HepG2 (cell line): ENCODE results near the gene RPS14. TPM values are rescaled to one million over a fixed set of nuclear protein-coding genes. Genes with fewer than 3 reads are reported as not detected.

ENCODE experiments used
- ATAC-seq: fragments of 200-7000 bp; cut with Tn5 transposase; 3 replicates; pipeline ENCODE4 v1.9.1; 2020; ENCODE audit warnings: mild to moderate bottlenecking, moderate library complexity
- BruUV-seq: library from RNA; stranded (reverse); fragments of 400-500 nt; replicated peaks from 2 replicates; lab custom pipeline; 2021; lab: Mats Ljungman, UMichigan
- CTCF ChIA-PET: fragments of 300-600 bp; formaldehyde crosslinking; extraction: SDS; loops from one replicate; lab custom pipeline; 2021; ENCODE audit warnings: low total read pairs, inconsistent platforms, low intra/inter-chr PET ratio; lab: Yijun Ruan, JAX
- POLR2A ChIA-PET: fragments of 350-600 bp; sonication (Branson Sonifier 250); formaldehyde crosslinking; loops from one replicate; lab custom pipeline; 2020; ENCODE audit warnings: antibody characterized with exemption, inconsistent platforms; lab: Yijun Ruan, JAX
- DNase-seq: peaks from one replicate; pipeline ENCODE4 v3.0.0-alpha.2; 2015; ENCODE audit warnings: low spot score
- FAIRE-seq: peaks from 3 replicates; lab custom pipeline; 2011; peaks lifted over from hg19 to GRCh38; lab: Jason Lieb, UNC
- H2AFZ ChIP-seq: one replicate; pipeline ENCODE4 v1.6.1; 2011; ENCODE audit warnings: low read length, inconsistent platforms
- H3K27ac ChIP-seq: fragments of 300-600 bp; 3 replicates; pipeline ENCODE4 v1.8.0; 2011; ENCODE audit warnings: mixed run types, mild to moderate bottlenecking, mixed read lengths, low read length, inconsistent platforms; ENCODE audit not compliant: insufficient read depth; ENCODE audit errors: extremely low read length
- H3K27me3 ChIP-seq, 2 experiments: fragments of 200-600 bp in 1 of 2; 2 replicates in 1 of 2; 3 replicates in 1 of 2; pipeline versions ENCODE4 v1.6.0 to v1.8.0; 2011; ENCODE audit warnings: low read length in 2 of 2, mild to moderate bottlenecking in 2 of 2, moderate library complexity in 2 of 2, inconsistent platforms in 1 of 2; ENCODE audit not compliant: insufficient read depth in 2 of 2, control insufficient read depth in 1 of 2
- H3K36me3 ChIP-seq, 2 experiments: fragments of 200-600 bp in 1 of 2; replicated peaks in 1 of 2; 2 replicates in 1 of 2; 3 replicates in 1 of 2; pipeline versions ENCODE4 v1.5.1 to v1.8.0; 2011; ENCODE audit warnings: low read length in 2 of 2, inconsistent platforms in 1 of 2; ENCODE audit not compliant: insufficient read depth in 2 of 2, control insufficient read depth in 1 of 2
- H3K4me1 ChIP-seq: 2 replicates; pipeline ENCODE4 v1.5.1; 2012; ENCODE audit warnings: low read length, inconsistent platforms; ENCODE audit not compliant: insufficient read depth
- H3K4me2 ChIP-seq: 2 replicates; pipeline ENCODE4 v1.6.0; 2011; ENCODE audit warnings: low read depth, low read length, inconsistent platforms
- H3K4me3 ChIP-seq, 3 experiments: fragments of 200-600 bp in 1 of 3; sonication (generic), shearing (Covaris generic) in 1 of 3; replicated peaks in 1 of 3; 2 replicates each; pipeline ENCODE4 v1.5.1; 2011 to 2016; ENCODE audit warnings: low read length in 3 of 3, inconsistent platforms in 2 of 3, low read depth in 2 of 3, mild to moderate bottlenecking in 2 of 3, control low read depth in 1 of 3, mixed read lengths in 1 of 3; ENCODE audit not compliant: insufficient read depth in 1 of 3
- H3K79me2 ChIP-seq: one replicate; pipeline ENCODE4 v1.6.1; 2011; ENCODE audit warnings: low read length, inconsistent platforms; ENCODE audit not compliant: insufficient read depth
- H3K9ac ChIP-seq: 2 replicates; pipeline ENCODE4 v1.6.0; 2011; ENCODE audit warnings: mild to moderate bottlenecking, low read depth, low read length, inconsistent platforms; ENCODE audit not compliant: insufficient read depth
- H3K9me3 ChIP-seq: 2 replicates; pipeline ENCODE4 v1.5.1; 2012; ENCODE audit warnings: mild to moderate bottlenecking, low read length
- H4K20me1 ChIP-seq: 2 replicates; pipeline ENCODE4 v1.6.0; 2011; ENCODE audit warnings: inconsistent platforms, mild to moderate bottlenecking, low read length, moderate library complexity; ENCODE audit not compliant: insufficient read depth
- CREB1 ChIP-seq, 2 experiments: fragments of 450-650 bp in 1 of 2; IDR thresholded peaks; 2 replicates each; pipeline ENCODE4 v1.6.1; 2016 to 2017; ENCODE audit warnings: control low read depth in 1 of 2, mild to moderate bottlenecking in 1 of 2, missing compliant biosample characterization in 1 of 2, missing genetic modification characterization in 1 of 2
- CREM ChIP-seq, 2 experiments: sonication (generic) in 1 of 2; formaldehyde crosslinking in 1 of 2; IDR thresholded peaks; 2 replicates each; pipeline versions ENCODE4 v1.4.0 to v1.6.1; 2016 to 2020; ENCODE audit warnings: antibody characterized with exemption in 1 of 2, mild to moderate bottlenecking in 1 of 2, missing genetic modification reagents in 1 of 2
- HIVEP1 ChIP-seq: sonication (generic); formaldehyde crosslinking; IDR thresholded peaks from 2 replicates; pipeline ENCODE4 v1.4.0; 2020; ENCODE audit warnings: mild to moderate bottlenecking, missing genetic modification reagents
- KAT7 ChIP-seq: IDR thresholded peaks from 2 replicates; pipeline ENCODE4 v1.6.1; 2018; ENCODE audit warnings: borderline replicate concordance, missing compliant biosample characterization
- MYNN ChIP-seq: sonication (generic); formaldehyde crosslinking; IDR thresholded peaks from 2 replicates; pipeline ENCODE4 v1.4.0; 2020; ENCODE audit warnings: mild to moderate bottlenecking, low read depth, missing genetic modification reagents
- RFX5 ChIP-seq: IDR thresholded peaks from 2 replicates; pipeline ENCODE4 v1.6.1; 2011; ENCODE audit warnings: low read depth, low read length, improper control_type of control experiment
- RFXANK ChIP-seq: IDR thresholded peaks from 2 replicates; pipeline ENCODE4 v1.6.1; 2016
- RFXAP ChIP-seq: sonication (generic); formaldehyde crosslinking; IDR thresholded peaks from 2 replicates; pipeline ENCODE4 v1.4.0; 2020; ENCODE audit warnings: missing genetic modification reagents, borderline replicate concordance
- ZNF605 ChIP-seq: sonication (generic); formaldehyde crosslinking; IDR thresholded peaks from 2 replicates; pipeline ENCODE4 v1.8.0; 2022; ENCODE audit warnings: mild to moderate bottlenecking, missing genetic modification reagents
- ZSCAN29 ChIP-seq: sonication (generic); formaldehyde crosslinking; conservative IDR thresholded peaks from 2 replicates; pipeline ENCODE4 v1.4.0; 2020; ENCODE audit warnings: mild to moderate bottlenecking, missing genetic modification reagents
- WGBS: methylation state at CpG from one replicate; pipeline ENCODE4 v1.1.6; 2017; ENCODE audit warnings: low lambda C conversion rate; 5-methylcytosine and 5-hydroxymethylcytosine counted together
- in situ Hi-C: cut with HindIII; loops from 2 replicates; pipeline ENCODE4 v1.10.0; 2017; ENCODE audit warnings: low pct_unique_long_range_greater_than_20kb; ENCODE audit not compliant: extremely low pct_ligation_motif_present
- intact Hi-C: fragments of 100-400 bp; cut with micrococcal nuclease; formaldehyde crosslinking; loops from one replicate; pipeline ENCODE4 v1.10.0; 2022; ENCODE audit not compliant: unreplicated experiment
- polyA plus RNA-seq, 8 experiments: library from polyadenylated mRNA; depleted of rRNA in 3 of 8; stranded (reverse) in 7 of 8; unstranded in 1 of 8; fragments of >200 nt; fragmentation: Illumina TruSeq in 4 of 8; extraction: Trizol in 4 of 8; gene quantifications; 2 replicates each; pipeline versions ENCODE4 v1.2.1 to v1.2.3, GENCODE V29; 2011 to 2016; ENCODE audit warnings: low read depth in 4 of 8, missing spikeins in 1 of 8, mixed read lengths in 1 of 8; ENCODE audit not compliant: insufficient read depth in 1 of 8
- total RNA-seq, 5 experiments: library from RNA; depleted of rRNA; stranded (reverse); fragments of >200 nt; fragmentation: Illumina TruSeq; extraction: Trizol; gene quantifications; 2 replicates each; pipeline ENCODE4 v1.2.3, GENCODE V29; 2016; ENCODE audit warnings: low read depth in 1 of 5

Gene RPS14
- total and polyA plus RNA-seq, 2 of the 13 experiments (the other 11 are each of a cell fraction or from before 2014, with no cell fraction given) = 2,116 to 3,295 TPM

DNA sequence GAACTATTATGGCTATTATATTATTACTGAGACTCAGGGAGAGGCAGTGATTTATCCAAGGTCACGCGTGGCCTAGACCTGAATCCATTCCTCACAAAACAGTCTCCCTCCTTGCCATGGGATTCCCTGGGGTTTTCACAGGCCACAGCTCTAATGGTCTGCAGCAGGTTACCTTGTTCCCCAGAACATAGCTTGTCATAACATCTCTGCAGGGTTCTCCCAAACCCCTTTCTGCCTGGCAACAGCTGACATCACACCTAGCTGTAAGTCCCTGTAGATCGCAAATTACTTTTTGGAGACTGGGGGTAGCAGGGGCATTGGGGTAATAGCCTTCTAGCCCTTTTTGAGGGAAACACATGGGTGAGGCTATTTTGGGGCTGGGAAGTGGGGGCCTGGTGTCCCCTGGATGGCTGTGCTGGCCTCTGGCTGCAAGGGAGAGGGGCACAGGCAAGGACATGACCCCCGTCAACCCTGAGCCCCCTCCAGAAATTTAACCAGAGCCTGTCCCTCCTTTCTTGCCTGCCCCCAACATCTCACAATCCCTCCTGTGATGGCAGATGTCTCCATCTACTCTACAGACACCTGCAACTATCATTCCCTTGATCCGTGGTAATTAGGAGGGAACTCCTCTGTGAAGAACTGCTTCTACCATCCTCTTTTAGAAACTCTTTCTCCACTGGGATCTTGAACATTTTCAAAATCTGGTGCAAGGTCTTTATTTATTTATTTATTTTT is 38.1 kb downstream of the RPS14 start:
- Histone ChIP-seq H3K4me3 (peak overlapping the region in 2 of 3 experiments; percentile 10 to 36; a peak in 2 of 6 replicates), H3K27me3 (no peaks in the 10 kb centered on the region), H3K9ac (peak overlapping the region; percentile 7; the same call in 1 of the 2 replicates), H3K36me3 (no peaks in the 10 kb centered on the region; a peak in 1 of 5 replicates), H3K9me3 (no peaks in the 10 kb centered on the region), H4K20me1 (no peaks in the 10 kb centered on the region), H3K79me2 (peaks cover 5% of the 10 kb centered on the region), H3K27ac (no peak overlapping the region), H3K4me2 (peak overlapping the region; percentile 97), H3K4me1 (peaks cover 38% of the 10 kb centered on the region), H2AFZ (no peak overlapping the region)
- intact Hi-C loops (no loop called here), in situ Hi-C loops (no loop called here)
- FAIRE-seq = no peak
- no peak for ATAC-seq
- no peak for DNase-seq
- 89% methylated on average over 5 of the region's 5 CpGs for WGBS
- ChIA-PET CTCF (interaction anchor here (1.8 kb wide), 1 partner anchor 25 kb away, joined by 5 read pairs; no protein-coding TSS in a partner anchor), POLR2A (interaction anchor here (1.1 to 3.8 kb wide), 7 partner anchors 12 to 111 kb away, joined by 3 to 33 read pairs (median 8); no protein-coding TSS in a partner anchor)
- TF ChIP-seq RFX5 (peak; percentile 99), CREB1 (IDR thresholded peaks at IDR 0.05) (peak; percentile 9; the same call in 1 of the 2 replicates), CREB1 (CRISPR knock-in tag; IDR thresholded peaks at IDR 0.05) (peak; percentile 78), RFXANK (peak; percentile 99), HIVEP1 (no peak), MYNN (CRISPR knock-in tag) (no peak), ZSCAN29 (CRISPR knock-in tag) (no peak), ZNF605 (CRISPR knock-in tag) (0 out of 2 replicates have a peak, but pooled peaks have one; percentile 30), RFXAP (peak; percentile 99), KAT7 (CRISPR knock-in tag) (no peak), CREM (IDR thresholded peaks at IDR 0.05) (peak; percentile 45; the same call in 1 of the 2 replicates), CREM (CRISPR knock-in tag; IDR thresholded peaks at IDR 0.05) (no peak)
- BruUV-seq = no TSS peak
